ENCODE results near the gene UBTD2. TPM values are rescaled to one million over a fixed set of nuclear protein-coding genes. Genes with fewer than 3 reads are reported as not detected.

The UBTD2 gene
- total and polyA plus RNA-seq, 2 donors from 2014 or later, result 12.9 to 17.8 TPM

- Histone ChIP-seq H3K4me3 (ENCODE audit: low read length in 3 of 3) (no peak overlapping the region), H3K9ac (ENCODE audit: low read length in 3 of 3) (no peak overlapping the region), H3K4me1 (ENCODE audit: control insufficient read depth in 2 of 3, insufficient read depth in 2 of 3, low read depth in 1 of 3, low read length in 3 of 3) (peaks cover 0 to 7% (median 6%) of the 10 kb centered on the region in 3 donors), H3K36me3 (ENCODE audit: control insufficient read depth in 2 of 3, insufficient read depth in 3 of 3, low read length in 3 of 3) (no peaks in the 10 kb centered on the region), H3K27ac (ENCODE audit: low read depth in 2 of 2, low read length in 2 of 2) (no peak overlapping the region), H3K27me3 (ENCODE audit: control insufficient read depth, insufficient read depth, low read length) (no peaks in the 10 kb centered on the region), H3K9me3 (ENCODE audit: control insufficient read depth in 2 of 3, insufficient read depth in 1 of 3, low read length in 3 of 3) (no peaks in the 10 kb centered on the region)
- FAIRE-seq (no peak), DNase-seq (no peak)
- intact Hi-C loops (cut with DNase I), result no loop called here
- TF ChIP-seq CTCF (IDR thresholded peaks at IDR 0.05; ENCODE audit: borderline replicate concordance, extremely low read depth, insufficient read depth), result no peak
Measured at GRCh38 chr5:172280317-172280716, 3.2 kb downstream of the UBTD2 start.

- H3K4me3 ChIP-seq (ENCODE audit: low read length in 3 of 3), result no peak overlapping the region
- H3K9me3 ChIP-seq (ENCODE audit: control insufficient read depth in 2 of 3, insufficient read depth in 1 of 3, low read length in 3 of 3), result no peaks in the 10 kb centered on the region
- H3K36me3 ChIP-seq (ENCODE audit: control insufficient read depth in 2 of 3, insufficient read depth in 3 of 3, low read length in 3 of 3), result no peaks in the 10 kb centered on the region
- no peak for FAIRE-seq
- no peak overlapping the region for H3K27ac ChIP-seq (ENCODE audit: low read depth in 2 of 2, low read length in 2 of 2)
- intact Hi-C loops (cut with DNase I), result no loop called here
- H3K27me3 ChIP-seq (ENCODE audit: control insufficient read depth, insufficient read depth, low read length), result no peaks in the 10 kb centered on the region
- no peak for TF ChIP-seq CTCF (IDR thresholded peaks at IDR 0.05; ENCODE audit: borderline replicate concordance, extremely low read depth, insufficient read depth)
- H3K4me1 ChIP-seq (ENCODE audit: control insufficient read depth in 2 of 3, insufficient read depth in 2 of 3, low read depth in 1 of 3, low read length in 3 of 3), result peaks cover 0 to 7% (median 7%) of the 10 kb centered on the region in 3 donors
- no peak for DNase-seq
- no peak overlapping the region for H3K9ac ChIP-seq (ENCODE audit: low read length in 3 of 3)
Measured at GRCh38 chr5:172278356-172278755, 5.2 kb downstream of the UBTD2 start.

GRCh38 chr5:172276214-172276613, 7.3 kb downstream of the UBTD2 start:
- FAIRE-seq, result no peak
- intact Hi-C loops (cut with DNase I), result no loop called here
- no peaks in the 10 kb centered on the region for H3K27me3 ChIP-seq (ENCODE audit: control insufficient read depth, insufficient read depth, low read length)
- no peaks in the 10 kb centered on the region for H3K36me3 ChIP-seq (ENCODE audit: control insufficient read depth in 2 of 3, insufficient read depth in 3 of 3, low read length in 3 of 3)
- H3K9ac ChIP-seq (ENCODE audit: low read length in 3 of 3), result no peak overlapping the region
- H3K9me3 ChIP-seq (ENCODE audit: control insufficient read depth in 2 of 3, insufficient read depth in 1 of 3, low read length in 3 of 3), result no peaks in the 10 kb centered on the region
- no peak overlapping the region for H3K4me3 ChIP-seq (ENCODE audit: low read length in 3 of 3)
- DNase-seq, result no peak
- H3K4me1 ChIP-seq (ENCODE audit: control insufficient read depth in 2 of 3, insufficient read depth in 2 of 3, low read depth in 1 of 3, low read length in 3 of 3), result peaks cover 0 to 7% (median 0%) of the 10 kb centered on the region in 3 donors
- H3K27ac ChIP-seq (ENCODE audit: low read depth in 2 of 2, low read length in 2 of 2), result no peak overlapping the region
- no peak for TF ChIP-seq CTCF (IDR thresholded peaks at IDR 0.05; ENCODE audit: borderline replicate concordance, extremely low read depth, insufficient read depth)

Measured in kidney (tissue), 14 donors.